KBM-7 (cell line): Measurements from ENCODE around the gene CCDC134.
"Not testable (repeated sequence)": the region's sequence is repeated elsewhere in the genome, so short reads cannot be mapped to it uniquely, and the experiment has no call there.

ENCODE experiments used
- DNase-seq: peaks from one replicate; pipeline ENCODE4 v3.0.0-alpha.2; 2015
- in situ Hi-C: fragments of 300-500 bp; cut with MboI; formaldehyde crosslinking; loops from 2 replicates; pipeline ENCODE4 v1.14.3; 2020; ENCODE audit warnings: low sequenced_read_pairs, low pct_unique_long_range_greater_than_20kb, mixed read lengths

The CCDC134 gene

GRCh38 chr22:41868556-41868955 is 68.1 kb downstream of the CCDC134 start:
- in situ Hi-C loops, result no loop called here
- DNase-seq, result no peak

GRCh38 chr22:41870081-41870480 is 69.6 kb downstream of the CCDC134 start:
- in situ Hi-C loops, DNase-seq: not testable (repeated sequence)

GRCh38 chr22:41870786-41871185 is 70.3 kb downstream of the CCDC134 start:
- no peak for DNase-seq
- in situ Hi-C loops, result no loop called here

GRCh38 chr22:41873391-41873790 is 72.9 kb downstream of the CCDC134 start:
- no peak for DNase-seq
- in situ Hi-C loops, result no loop called here

GRCh38 chr22:41874090-41874489 is 73.6 kb downstream of the CCDC134 start:
- no peak for DNase-seq
- in situ Hi-C loops, result no loop called here

GRCh38 chr22:41875531-41876270 is 75.2 kb downstream of the CCDC134 start:
- DNase-seq, result no peak
- in situ Hi-C loops, result no loop called here
